PFSK-1 (cell line): ENCODE results near the gene IQCK.

Experiments used
- POLR2AphosphoS5 ChIP-seq: IDR thresholded peaks from 2 replicates; pipeline ENCODE4 v1.6.1; 2012; ENCODE audit warnings: low read depth, mild to moderate bottlenecking, control low read depth, low read length, moderate library complexity
- SIN3A ChIP-seq: IDR thresholded peaks from 2 replicates; pipeline ENCODE4 v1.6.1; 2012; ENCODE audit warnings: mild to moderate bottlenecking, low read length, moderate library complexity, borderline replicate concordance; ENCODE audit not compliant: insufficient read depth

DNA sequence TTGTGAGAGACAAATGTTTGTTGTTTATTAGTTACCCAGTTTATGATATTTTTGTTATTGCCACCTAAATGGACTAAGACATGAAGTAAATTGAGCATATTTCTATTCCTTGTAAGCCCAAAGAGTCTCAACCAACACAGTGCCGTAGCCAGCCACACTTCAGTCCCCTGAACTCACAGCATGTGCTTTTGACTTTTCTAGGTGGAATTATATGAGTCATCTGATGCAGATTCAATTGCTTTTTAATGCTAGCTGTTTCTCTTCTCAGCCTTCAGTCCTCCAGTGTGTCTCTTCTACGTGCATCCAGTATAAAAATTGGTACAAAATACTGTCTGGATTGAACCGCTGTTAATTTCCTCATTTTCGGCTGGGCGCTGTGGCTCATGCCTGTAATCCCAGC lies 39.0 kb downstream of the IQCK start:
- no peak for TF ChIP-seq POLR2AphosphoS5
- TF ChIP-seq SIN3A, result no peak
